Kidney (tissue), 14 donors: ENCODE measurements around the gene XYLT1. TPM values are rescaled to one million over a fixed set of nuclear protein-coding genes. Genes with fewer than 3 reads are reported as not detected.

Experiments used
- DNase-seq, 5 donors: peaks; one replicate each; pipeline ENCODE4 v3.0.0-alpha.2; 2013 to 2020
- FAIRE-seq: peaks from 2 replicates; lab custom pipeline; 2012; peaks lifted over from hg19 to GRCh38; lab: Jason Lieb, UNC
- H3K27ac ChIP-seq, 2 donors: one replicate each; pipeline ENCODE4 v1.7.0; 2013; ENCODE audit warnings: low read depth in 2 of 2, low read length in 2 of 2, inconsistent platforms in 1 of 2
- H3K27me3 ChIP-seq: one replicate; pipeline ENCODE4 v1.7.1; 2013; ENCODE audit warnings: low read length, inconsistent platforms; ENCODE audit not compliant: control insufficient read depth, insufficient read depth
- H3K36me3 ChIP-seq, 3 donors: one replicate each; pipeline versions ENCODE4 v1.7.0 to v1.7.1; 2013; ENCODE audit warnings: low read length in 3 of 3, control low read depth in 1 of 3, inconsistent platforms in 1 of 3; ENCODE audit not compliant: insufficient read depth in 3 of 3, control insufficient read depth in 2 of 3
- H3K4me1 ChIP-seq, 3 donors: one replicate each; pipeline versions ENCODE4 v1.7.0 to v1.7.1; 2013; ENCODE audit warnings: low read length in 3 of 3, inconsistent platforms in 1 of 3, low read depth in 1 of 3; ENCODE audit not compliant: control insufficient read depth in 2 of 3, insufficient read depth in 2 of 3
- H3K4me3 ChIP-seq, 3 donors: one replicate each; pipeline versions ENCODE4 v1.7.0 to v1.8.1; 2013; ENCODE audit warnings: low read length in 3 of 3, control low read depth in 1 of 3, inconsistent platforms in 1 of 3
- H3K9ac ChIP-seq, 3 donors: one replicate each; pipeline versions ENCODE4 v1.7.0 to v1.7.1; 2013; ENCODE audit warnings: low read length in 3 of 3, control low read depth in 1 of 3, inconsistent platforms in 1 of 3
- H3K9me3 ChIP-seq, 3 donors: one replicate each; pipeline versions ENCODE4 v1.7.0 to v1.7.1; 2013; ENCODE audit warnings: low read length in 3 of 3, control low read depth in 1 of 3, inconsistent platforms in 1 of 3; ENCODE audit not compliant: control insufficient read depth in 2 of 3, insufficient read depth in 1 of 3
- CTCF ChIP-seq: IDR thresholded peaks from 3 replicates; pipeline ENCODE4 v1.5.1; 2012; ENCODE audit warnings: mild to moderate bottlenecking, moderate library complexity, borderline replicate concordance; ENCODE audit not compliant: insufficient read depth; ENCODE audit errors: extremely low read depth
- intact Hi-C: fragments of 100-400 bp; cut with DNase I; formaldehyde crosslinking; loops from one replicate; pipeline ENCODE4 v1.11.1; 2022
- polyA plus RNA-seq: library from polyadenylated mRNA; stranded (reverse); fragments of 350-450 nt; fragmentation: Illumina TruSeq; extraction: RNeasy Lipid Tissue Mini Kit (QIAGEN cat#74804); gene quantifications from one replicate; pipeline ENCODE4 v1.2.3, GENCODE V29; 2014; ENCODE audit warnings: low read depth, low replicate concordance; ENCODE audit not compliant: insufficient read depth
- total RNA-seq: library from RNA; stranded (reverse); fragmentation: NEBNext Ultra II Directional; extraction: Animal tissue kit (Norgen Biotek cat#: 25700); gene quantifications from one replicate; pipeline ENCODE4 v1.2.1, GENCODE V29; 2021
- donor health status: control.
- donor health status: control.
- donor health status: control.
- donor health status: control.
- donor health status: control.
- donor health status: DM: yes; HTN: yes; CAD: no.
- donor health status: Normal renal cell carcinoma (clear cell type).

Gene XYLT1
- total and polyA plus RNA-seq, 2 donors from 2014 or later = 0.52 to 7.6 TPM

- H3K9me3 ChIP-seq = no peaks in the 10 kb centered on the region
- no peak for TF ChIP-seq CTCF
- FAIRE-seq (no peak), DNase-seq (no peak)
- H3K27ac ChIP-seq = no peak overlapping the region
- H3K36me3 ChIP-seq = no peaks in the 10 kb centered on the region
- H3K27me3 ChIP-seq = no peaks in the 10 kb centered on the region
- no peak overlapping the region for H3K9ac ChIP-seq
- intact Hi-C loops = no loop called here
- peaks cover 0 to 2% (median 0%) of the 10 kb centered on the region in 3 donors for H3K4me1 ChIP-seq
- H3K4me3 ChIP-seq = no peak overlapping the region
Observed at GRCh38 chr16:17343028-17343427, 127.7 kb downstream of the XYLT1 start.

- H3K4me1 ChIP-seq = peaks cover 0 to 2% (median 0%) of the 10 kb centered on the region in 3 donors
- no peaks in the 10 kb centered on the region for H3K36me3 ChIP-seq
- DNase-seq = no peak
- no peak overlapping the region for H3K4me3 ChIP-seq
- intact Hi-C loops = no loop called here
- H3K27ac ChIP-seq = no peak overlapping the region
- H3K27me3 ChIP-seq = no peaks in the 10 kb centered on the region
- no peaks in the 10 kb centered on the region for H3K9me3 ChIP-seq
- no peak for FAIRE-seq
- no peak overlapping the region for H3K9ac ChIP-seq
- no peak for TF ChIP-seq CTCF
Observed at GRCh38 chr16:17342031-17342430, 128.7 kb downstream of the XYLT1 start.

DNA sequence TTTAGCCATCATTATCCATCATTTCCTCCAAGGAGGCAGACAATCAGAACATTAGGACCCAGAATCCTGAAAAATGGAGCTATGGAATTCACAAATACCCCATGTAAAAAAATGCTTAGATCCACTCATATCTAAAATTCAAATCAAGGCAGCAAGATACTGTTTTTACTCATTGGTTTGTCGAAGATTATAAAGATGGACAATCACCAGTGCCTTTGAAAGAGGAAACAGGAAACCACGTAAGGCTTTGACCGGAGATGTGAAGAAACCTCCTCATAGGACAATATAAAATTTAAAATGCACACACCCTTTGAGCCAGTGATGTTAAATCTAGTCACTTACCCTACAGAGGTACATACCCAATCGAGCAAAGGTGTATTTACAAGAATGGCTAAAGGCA, 130.0 kb downstream of the XYLT1 start:
- no peak overlapping the region for H3K9ac ChIP-seq
- FAIRE-seq (no peak), DNase-seq (no peak)
- H3K9me3 ChIP-seq = no peaks in the 10 kb centered on the region
- no peak overlapping the region for H3K27ac ChIP-seq
- H3K27me3 ChIP-seq = no peaks in the 10 kb centered on the region
- TF ChIP-seq CTCF = no peak
- intact Hi-C loops = no loop called here
- no peaks in the 10 kb centered on the region for H3K36me3 ChIP-seq
- peaks cover 0 to 2% (median 0%) of the 10 kb centered on the region in 3 donors for H3K4me1 ChIP-seq
- no peak overlapping the region for H3K4me3 ChIP-seq

DNA sequence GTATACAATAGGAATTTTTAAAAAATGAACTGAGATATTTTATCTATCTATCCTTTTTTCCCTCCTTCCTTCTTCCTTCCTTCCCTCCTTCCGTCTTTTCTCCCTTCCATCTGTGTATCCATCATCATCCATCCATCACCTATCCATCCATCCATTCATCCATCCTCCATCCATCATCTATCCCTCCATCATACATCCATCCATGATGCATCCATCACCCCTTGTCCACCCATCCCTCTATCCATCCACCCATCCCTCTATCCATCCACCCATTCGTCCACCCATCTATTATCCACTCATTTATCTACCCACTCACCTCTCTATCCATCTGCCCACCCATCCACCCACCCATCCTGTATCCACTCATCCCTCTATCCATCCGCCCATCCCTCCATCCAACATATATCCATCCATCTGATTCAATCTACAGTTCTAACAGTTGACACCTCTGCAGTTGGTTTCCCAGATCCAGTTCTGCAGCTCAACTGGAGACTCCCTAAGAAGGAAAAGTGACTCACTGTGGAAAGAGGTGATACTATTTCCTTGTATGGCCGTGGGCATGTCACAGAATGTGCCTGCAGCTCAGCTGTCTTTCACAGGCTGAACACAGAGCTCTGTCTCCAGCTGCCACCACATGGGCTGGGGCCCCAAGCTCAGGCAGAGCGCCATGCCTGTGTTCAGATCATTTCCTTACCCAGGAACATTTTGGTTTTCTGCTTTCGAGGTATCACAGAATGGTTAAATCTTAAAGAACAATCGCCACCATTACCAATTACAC, 130.8 kb downstream of the XYLT1 start:
- FAIRE-seq = no peak
- no peak for TF ChIP-seq CTCF
- Histone ChIP-seq H3K27ac (no peak overlapping the region), H3K4me1 (no peaks in the 10 kb centered on the region), H3K9me3 (no peaks in the 10 kb centered on the region), H3K9ac (no peak overlapping the region), H3K4me3 (no peak overlapping the region), H3K27me3 (no peaks in the 10 kb centered on the region), H3K36me3 (no peaks in the 10 kb centered on the region)
- intact Hi-C loops = no loop called here
- DNase-seq = no peak
